DMS153 treated with DMSO at 0.1 percent for 48 hours (cell line): ENCODE measurements around the gene PDK4.

Experiments used
- DNase-seq: peaks from one replicate; lab custom pipeline; 2025; ENCODE audit not compliant: unreplicated experiment; lab: John Stamatoyannopoulos, UW

The PDK4 gene

GRCh38 chr7:95535662-95536061, 60.7 kb downstream of the PDK4 start:
- no peak for DNase-seq

DNA sequence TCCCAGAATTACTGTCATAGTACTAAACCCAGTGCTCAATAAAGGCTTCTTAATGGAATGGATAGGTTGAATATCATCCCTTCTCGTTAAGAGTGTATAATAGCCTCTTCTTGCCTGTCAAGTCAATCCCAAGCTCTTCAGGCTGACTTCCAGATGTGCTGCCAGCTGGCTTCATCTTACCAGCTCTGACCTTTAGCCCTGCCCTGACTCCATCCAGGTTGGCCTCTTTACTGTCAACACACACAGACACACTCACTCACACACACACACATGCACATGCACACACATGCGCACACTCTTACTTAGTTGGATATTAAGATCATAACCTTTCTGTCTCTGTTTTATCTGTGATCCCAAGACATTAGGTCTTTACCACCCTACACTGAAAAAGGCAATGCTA, 61.5 kb downstream of the PDK4 start:
- no peak for DNase-seq
